ENCODE results near the gene SND1. TPM values are rescaled to one million over a fixed set of nuclear protein-coding genes. Genes with fewer than 3 reads are reported as not detected.

The SND1 gene
- total RNA-seq, 1 experiment from 2014 or later, result 274 TPM

DNA sequence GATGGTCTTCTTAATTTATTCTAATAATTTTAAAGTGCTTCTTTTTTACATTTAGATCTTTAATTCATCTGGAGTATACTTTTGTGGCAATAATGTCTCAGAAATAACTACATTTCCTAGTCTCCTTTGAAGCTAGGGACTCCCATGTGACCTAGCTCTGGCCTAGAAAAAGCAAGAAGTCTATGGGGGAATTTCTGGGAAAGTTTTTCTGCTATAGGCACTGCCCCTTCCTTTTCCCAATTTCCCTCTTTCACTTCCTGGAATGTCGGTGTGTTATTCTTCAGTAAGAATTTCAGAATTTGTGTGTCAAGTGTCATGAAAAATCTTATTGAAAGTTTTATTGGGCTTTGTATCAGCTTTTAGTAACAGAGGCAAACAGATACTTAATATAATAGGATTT lies 473.8 kb downstream of the SND1 start:
- Histone ChIP-seq H3K4me1 (no peaks in the 10 kb centered on the region), H3K27me3 (replicated peaks; ENCODE audit: control insufficient read depth, insufficient read depth, low read length) (no peaks in the 10 kb centered on the region; the same call in 1 of the 2 replicates), H3K9me3 (no peaks in the 10 kb centered on the region), H3K36me3 (ENCODE audit: control insufficient read depth, insufficient read depth, low read length) (no peaks in the 10 kb centered on the region), H3K4me3 (ENCODE audit: low read depth, low read length) (no peak overlapping the region)
- ChIA-PET POLR2A (no interaction called here), CTCF (no interaction called here)
- DNase-seq, result no peak
- TF ChIP-seq, protein P1, sequence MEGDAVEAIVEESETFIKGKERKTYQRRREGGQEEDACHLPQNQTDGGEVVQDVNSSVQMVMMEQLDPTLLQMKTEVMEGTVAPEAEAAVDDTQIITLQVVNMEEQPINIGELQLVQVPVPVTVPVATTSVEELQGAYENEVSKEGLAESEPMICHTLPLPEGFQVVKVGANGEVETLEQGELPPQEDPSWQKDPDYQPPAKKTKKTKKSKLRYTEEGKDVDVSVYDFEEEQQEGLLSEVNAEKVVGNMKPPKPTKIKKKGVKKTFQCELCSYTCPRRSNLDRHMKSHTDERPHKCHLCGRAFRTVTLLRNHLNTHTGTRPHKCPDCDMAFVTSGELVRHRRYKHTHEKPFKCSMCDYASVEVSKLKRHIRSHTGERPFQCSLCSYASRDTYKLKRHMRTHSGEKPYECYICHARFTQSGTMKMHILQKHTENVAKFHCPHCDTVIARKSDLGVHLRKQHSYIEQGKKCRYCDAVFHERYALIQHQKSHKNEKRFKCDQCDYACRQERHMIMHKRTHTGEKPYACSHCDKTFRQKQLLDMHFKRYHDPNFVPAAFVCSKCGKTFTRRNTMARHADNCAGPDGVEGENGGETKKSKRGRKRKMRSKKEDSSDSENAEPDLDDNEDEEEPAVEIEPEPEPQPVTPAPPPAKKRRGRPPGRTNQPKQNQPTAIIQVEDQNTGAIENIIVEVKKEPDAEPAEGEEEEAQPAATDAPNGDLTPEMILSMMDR (IDR thresholded peaks at IDR 0.05; ENCODE audit: insufficient read depth in 1 of 2, low read depth in 1 of 2, low read length in 1 of 2, severe bottlenecking in 1 of 2, unreplicated experiment in 1 of 2), result no peak
- H3K27ac Mint-ChIP-seq (ENCODE audit: unreplicated experiment), result no peak overlapping the region
- no peaks in the 10 kb centered on the region for H3K36me3 Mint-ChIP-seq (ENCODE audit: insufficient read depth, unreplicated experiment)
- no TSS peak for BruUV-seq (replicated peaks)
- H3K4me3 Mint-ChIP-seq (ENCODE audit: unreplicated experiment), result no peak overlapping the region
- H3K4me1 Mint-ChIP-seq (ENCODE audit: low read depth, unreplicated experiment), result no peaks in the 10 kb centered on the region
- peaks cover 5% of the 10 kb centered on the region for H3K27me3 Mint-ChIP-seq (ENCODE audit: insufficient read depth, unreplicated experiment)
- no peaks in the 10 kb centered on the region for H3K9me3 Mint-ChIP-seq (ENCODE audit: unreplicated experiment)
- intact Hi-C loops (cut with micrococcal nuclease; ENCODE audit: unreplicated experiment), result no loop called here

DNA sequence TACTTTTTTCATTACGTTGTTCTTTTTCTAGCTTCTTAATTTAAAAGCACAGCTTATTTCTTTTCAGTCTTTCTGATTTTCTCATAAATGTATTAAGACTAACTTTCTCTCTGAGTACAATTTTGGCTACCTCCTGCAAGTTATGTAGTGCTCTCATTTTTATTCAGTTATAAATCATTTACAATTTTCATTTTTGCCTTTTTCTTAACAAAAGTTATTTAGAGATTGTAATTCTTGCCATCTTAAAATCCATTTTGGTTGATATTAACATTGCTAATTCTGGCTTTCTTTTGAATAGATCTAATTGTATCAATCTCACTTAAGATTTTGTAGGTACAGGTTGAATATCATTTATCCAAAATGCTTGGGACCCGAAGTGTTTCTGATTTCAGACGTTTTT lies 476.4 kb downstream of the SND1 start:
- H3K4me1 Mint-ChIP-seq (ENCODE audit: low read depth, unreplicated experiment), result no peaks in the 10 kb centered on the region
- intact Hi-C loops (cut with micrococcal nuclease; ENCODE audit: unreplicated experiment), result no loop called here
- Histone ChIP-seq H3K4me3 (ENCODE audit: low read depth, low read length) (no peak overlapping the region), H3K27me3 (replicated peaks; ENCODE audit: control insufficient read depth, insufficient read depth, low read length) (no peaks in the 10 kb centered on the region; the same call in 1 of the 2 replicates), H3K36me3 (ENCODE audit: control insufficient read depth, insufficient read depth, low read length) (no peaks in the 10 kb centered on the region), H3K9me3 (no peaks in the 10 kb centered on the region), H3K4me1 (no peaks in the 10 kb centered on the region)
- no peaks in the 10 kb centered on the region for H3K36me3 Mint-ChIP-seq (ENCODE audit: insufficient read depth, unreplicated experiment)
- H3K9me3 Mint-ChIP-seq (ENCODE audit: unreplicated experiment), result no peaks in the 10 kb centered on the region
- CTCF ChIA-PET, result no interaction called here
- H3K4me3 Mint-ChIP-seq (ENCODE audit: unreplicated experiment), result no peak overlapping the region
- POLR2A ChIA-PET, result no interaction called here
- TF ChIP-seq, protein P1 (IDR thresholded peaks at IDR 0.05; ENCODE audit: insufficient read depth in 1 of 2, low read depth in 1 of 2, low read length in 1 of 2, severe bottlenecking in 1 of 2, unreplicated experiment in 1 of 2), result no peak
- H3K27me3 Mint-ChIP-seq (ENCODE audit: insufficient read depth, unreplicated experiment), result peaks cover 9% of the 10 kb centered on the region
- BruUV-seq (replicated peaks), result no TSS peak
- no peak overlapping the region for H3K27ac Mint-ChIP-seq (ENCODE audit: unreplicated experiment)
- no peak for DNase-seq

DNA sequence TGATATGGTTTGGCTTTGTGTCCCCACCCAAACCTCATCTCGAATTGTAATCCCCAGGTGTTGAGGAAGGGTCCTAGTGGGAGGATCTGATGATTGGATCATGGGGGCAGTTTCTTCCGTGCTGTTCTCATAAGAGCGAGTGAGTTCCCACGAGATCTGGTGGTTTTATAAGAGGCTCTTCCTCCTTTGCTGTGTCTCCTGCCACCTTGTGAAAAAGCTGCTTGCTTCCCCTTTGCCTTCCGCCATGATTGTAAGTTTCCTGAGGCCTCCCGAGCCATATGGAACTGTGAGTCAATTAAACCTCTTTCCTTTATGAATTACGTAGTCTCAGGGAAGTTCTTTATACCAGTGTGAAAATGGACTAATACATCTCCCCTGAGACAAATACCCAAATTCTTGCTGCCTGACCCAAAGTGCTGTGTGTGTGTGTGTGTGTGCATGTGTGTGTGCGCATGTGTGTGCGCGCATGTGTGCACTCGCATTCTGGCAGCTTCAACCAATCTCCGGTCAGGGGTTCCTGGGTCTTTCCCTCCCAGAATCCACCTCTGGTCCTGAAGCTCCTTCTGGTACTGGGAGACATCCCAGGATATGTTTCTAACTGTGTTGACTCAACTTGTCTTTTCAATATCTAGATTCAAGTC lies 477.4 kb downstream of the SND1 start:
- CTCF ChIA-PET, result no interaction called here
- POLR2A ChIA-PET, result no interaction called here

More for the DNA sequence above, 477.4 kb downstream of the SND1 start:
- no peak overlapping the region for H3K27ac Mint-ChIP-seq (ENCODE audit: unreplicated experiment)
- TF ChIP-seq, protein P1 (IDR thresholded peaks at IDR 0.05; ENCODE audit: insufficient read depth in 1 of 2, low read depth in 1 of 2, low read length in 1 of 2, severe bottlenecking in 1 of 2, unreplicated experiment in 1 of 2), result no peak
- no peaks in the 10 kb centered on the region for H3K36me3 Mint-ChIP-seq (ENCODE audit: insufficient read depth, unreplicated experiment)
- no peaks in the 10 kb centered on the region for H3K4me1 Mint-ChIP-seq (ENCODE audit: low read depth, unreplicated experiment)
- no TSS peak for BruUV-seq (replicated peaks)
- Histone ChIP-seq H3K9me3 (no peaks in the 10 kb centered on the region), H3K27me3 (replicated peaks; ENCODE audit: control insufficient read depth, insufficient read depth, low read length) (no peaks in the 10 kb centered on the region; the same call in 1 of the 2 replicates), H3K36me3 (ENCODE audit: control insufficient read depth, insufficient read depth, low read length) (no peaks in the 10 kb centered on the region), H3K4me3 (ENCODE audit: low read depth, low read length) (no peak overlapping the region), H3K4me1 (no peaks in the 10 kb centered on the region)
- H3K27me3 Mint-ChIP-seq (ENCODE audit: insufficient read depth, unreplicated experiment), result peaks cover 16% of the 10 kb centered on the region
- intact Hi-C loops (cut with micrococcal nuclease; ENCODE audit: unreplicated experiment), result no loop called here
- no peak overlapping the region for H3K4me3 Mint-ChIP-seq (ENCODE audit: unreplicated experiment)
- no peak for DNase-seq
- no peaks in the 10 kb centered on the region for H3K9me3 Mint-ChIP-seq (ENCODE audit: unreplicated experiment)
